Gastroesophageal sphincter (tissue), 4 donors: ENCODE results near the gene KNDC1. TPM values are rescaled to one million over a fixed set of nuclear protein-coding genes. Genes with fewer than 3 reads are reported as not detected.

ENCODE experiments used
- ATAC-seq: fragments of 150-250 bp; one replicate; pipeline ENCODE4 v1.9.1; 2016; ENCODE audit warnings: mild to moderate bottlenecking, moderate library complexity
- H3K27ac ChIP-seq, 4 donors: fragments of 200-600 bp; sonication (generic) in 3 of 4; 1 replicate in 3 of 4; 2 replicates in 1 of 4; pipeline ENCODE4 v1.5.1; 2016 to 2019
- H3K27me3 ChIP-seq: fragments of 200-600 bp; sonication (generic); one replicate; pipeline ENCODE4 v1.5.1; 2019
- H3K36me3 ChIP-seq, 2 donors: fragments of 200-600 bp; sonication (generic); one replicate each; pipeline ENCODE4 v1.5.1; 2019; ENCODE audit warnings: control low read depth in 1 of 2
- H3K4me1 ChIP-seq, 3 donors: fragments of 200-600 bp; sonication (generic); 1 replicate in 2 of 3; 2 replicates in 1 of 3; pipeline ENCODE4 v1.5.1; 2016 to 2019; ENCODE audit warnings: control low read depth in 2 of 3
- H3K4me3 ChIP-seq, 2 donors: fragments of 200-600 bp; sonication (generic); one replicate each; pipeline ENCODE4 v1.5.1; 2019; ENCODE audit warnings: mild to moderate bottlenecking in 1 of 2, moderate library complexity in 1 of 2
- H3K9me3 ChIP-seq, 3 donors: fragments of 200-600 bp; sonication (generic); one replicate each; pipeline ENCODE4 v1.5.1; 2017 to 2019; ENCODE audit warnings: control low read depth in 2 of 3
- EP300 ChIP-seq: sonication (generic); formaldehyde crosslinking; IDR thresholded peaks from one replicate; pipeline ENCODE4 v1.6.1; 2017; ENCODE audit warnings: antibody characterized with exemption, mild to moderate bottlenecking
- POLR2A ChIP-seq, 2 donors: fragments of 450-650 bp; IDR thresholded peaks; one replicate each; pipeline ENCODE4 v1.6.1; 2017; ENCODE audit warnings: antibody characterized with exemption in 2 of 2, mild to moderate bottlenecking in 2 of 2, moderate library complexity in 1 of 2
- POLR2AphosphoS5 ChIP-seq: sonication (generic); formaldehyde crosslinking; IDR thresholded peaks from one replicate; pipeline ENCODE4 v1.6.1; 2017; ENCODE audit warnings: antibody characterized with exemption
- WGBS, 2 donors: methylation state at CpG; one replicate each; pipeline ENCODE4 v1.1.5; 2018; ENCODE audit warnings: low coverage in 1 of 2; 5-methylcytosine and 5-hydroxymethylcytosine counted together
- total RNA-seq, 4 donors: library from RNA; depleted of rRNA; stranded (reverse); fragments of >200 nt; gene quantifications; one replicate each; pipeline ENCODE4 v1.1.0, GENCODE V29; 2016
- TF ChIP-seq, protein P1 (sequence below), 4 experiments: fragments of 200-600 bp in 2 of 4; fragments of 450-650 bp in 2 of 4; sonication (generic) in 1 of 4; IDR thresholded peaks; one replicate each; pipeline ENCODE4 v1.5.1; 2017 to 2019; ENCODE audit warnings: antibody characterized with exemption in 4 of 4, mild to moderate bottlenecking in 2 of 4, moderate library complexity in 2 of 4

The KNDC1 gene
- total RNA-seq, 4 donors from 2014 or later, result 0.62 to 3.4 (median 0.98) TPM

DNA sequence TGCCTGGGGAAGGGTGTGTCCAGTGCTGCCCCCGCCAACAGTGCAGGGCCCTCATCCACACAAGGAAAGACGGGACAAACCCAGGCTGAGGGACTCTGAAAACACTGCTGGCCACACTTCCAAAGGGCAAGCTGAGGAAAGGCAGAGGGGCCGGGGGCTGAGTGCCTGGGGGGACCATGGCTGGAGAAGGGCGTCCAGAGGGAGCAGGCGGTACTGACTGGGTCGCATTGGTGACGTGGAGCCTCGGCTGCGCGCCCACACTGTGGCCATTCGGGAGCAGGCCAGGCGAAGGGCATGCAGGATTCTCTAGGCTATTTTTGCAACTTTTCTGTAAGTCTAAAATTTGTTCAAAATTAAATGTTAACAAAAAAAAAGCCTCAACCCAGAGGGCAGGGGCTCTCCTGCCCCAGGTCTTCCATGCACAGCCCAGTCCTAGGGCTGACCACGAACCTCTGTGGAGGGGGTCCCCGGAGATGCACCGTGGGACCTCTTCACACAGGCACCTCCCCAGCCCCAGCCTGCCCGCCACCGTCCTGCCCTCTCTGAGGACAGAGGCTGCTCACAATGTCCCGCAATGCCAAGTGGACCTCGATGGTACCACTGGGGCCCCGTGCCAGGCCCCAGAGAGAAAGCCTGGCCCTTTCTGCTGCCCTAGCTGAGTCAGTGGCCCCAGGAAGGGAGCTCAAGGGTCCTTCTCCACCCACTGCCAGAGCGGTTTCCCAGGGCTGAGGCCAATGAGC is 106.2 kb downstream of the KNDC1 start:
- WGBS, 2 donors, result 84 to 87% methylated on average over 6 to 14 of the region's 21 CpGs
- H3K9me3 ChIP-seq, result no peaks in the 10 kb centered on the region
- H3K27me3 ChIP-seq, result no peaks in the 10 kb centered on the region
- H3K4me3 ChIP-seq, result no peak overlapping the region
- no peak for ATAC-seq
- TF ChIP-seq EP300 (no peak), POLR2AphosphoS5 (no peak), POLR2A (IDR thresholded peaks at IDR 0.05) (no peak)
- TF ChIP-seq, protein P1, sequence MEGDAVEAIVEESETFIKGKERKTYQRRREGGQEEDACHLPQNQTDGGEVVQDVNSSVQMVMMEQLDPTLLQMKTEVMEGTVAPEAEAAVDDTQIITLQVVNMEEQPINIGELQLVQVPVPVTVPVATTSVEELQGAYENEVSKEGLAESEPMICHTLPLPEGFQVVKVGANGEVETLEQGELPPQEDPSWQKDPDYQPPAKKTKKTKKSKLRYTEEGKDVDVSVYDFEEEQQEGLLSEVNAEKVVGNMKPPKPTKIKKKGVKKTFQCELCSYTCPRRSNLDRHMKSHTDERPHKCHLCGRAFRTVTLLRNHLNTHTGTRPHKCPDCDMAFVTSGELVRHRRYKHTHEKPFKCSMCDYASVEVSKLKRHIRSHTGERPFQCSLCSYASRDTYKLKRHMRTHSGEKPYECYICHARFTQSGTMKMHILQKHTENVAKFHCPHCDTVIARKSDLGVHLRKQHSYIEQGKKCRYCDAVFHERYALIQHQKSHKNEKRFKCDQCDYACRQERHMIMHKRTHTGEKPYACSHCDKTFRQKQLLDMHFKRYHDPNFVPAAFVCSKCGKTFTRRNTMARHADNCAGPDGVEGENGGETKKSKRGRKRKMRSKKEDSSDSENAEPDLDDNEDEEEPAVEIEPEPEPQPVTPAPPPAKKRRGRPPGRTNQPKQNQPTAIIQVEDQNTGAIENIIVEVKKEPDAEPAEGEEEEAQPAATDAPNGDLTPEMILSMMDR (IDR thresholded peaks at IDR 0.05), result no peak
- H3K36me3 ChIP-seq, result peaks cover 0 to 30% of the 10 kb centered on the region in 2 donors
- H3K4me1 ChIP-seq, result peaks cover 0 to 12% (median 0%) of the 10 kb centered on the region in 3 donors
- no peak overlapping the region for H3K27ac ChIP-seq

GRCh38 chr10:133267293-133267692 is 107.3 kb downstream of the KNDC1 start:
- Histone ChIP-seq H3K9me3 (no peaks in the 10 kb centered on the region), H3K4me1 (peaks cover 0 to 7% (median 0%) of the 10 kb centered on the region in 3 donors), H3K4me3 (no peak overlapping the region), H3K36me3 (peaks cover 0 to 37% of the 10 kb centered on the region in 2 donors), H3K27me3 (no peaks in the 10 kb centered on the region), H3K27ac (no peak overlapping the region)
- WGBS, 2 donors, result no CpG with 5 or more reads among the region's 14 CpGs
- TF ChIP-seq, protein P1 (IDR thresholded peaks at IDR 0.05), result no peak
- TF ChIP-seq POLR2AphosphoS5, result no peak
- no peak for TF ChIP-seq POLR2A (IDR thresholded peaks at IDR 0.05)
- no peak for TF ChIP-seq EP300
- no peak for ATAC-seq

- Histone ChIP-seq H3K4me3 (no peak overlapping the region), H3K27me3 (no peaks in the 10 kb centered on the region), H3K36me3 (peaks cover 0 to 37% of the 10 kb centered on the region in 2 donors), H3K9me3 (no peaks in the 10 kb centered on the region), H3K4me1 (peaks cover 0 to 2% (median 0%) of the 10 kb centered on the region in 3 donors), H3K27ac (no peak overlapping the region)
- WGBS, 2 donors, result no CpG with 5 or more reads among the region's 22 CpGs
- TF ChIP-seq POLR2A (IDR thresholded peaks at IDR 0.05) (no peak), POLR2AphosphoS5 (no peak), EP300 (no peak)
- TF ChIP-seq, protein P1 (IDR thresholded peaks at IDR 0.05), result no peak
- ATAC-seq, result no peak
Measured at GRCh38 chr10:133267829-133268228, 107.8 kb downstream of the KNDC1 start.

- Histone ChIP-seq H3K4me3 (no peak overlapping the region), H3K27ac (no peak overlapping the region), H3K36me3 (peaks cover 0 to 37% of the 10 kb centered on the region in 2 donors), H3K9me3 (no peaks in the 10 kb centered on the region), H3K4me1 (no peaks in the 10 kb centered on the region), H3K27me3 (no peaks in the 10 kb centered on the region)
- ATAC-seq, result no peak
- TF ChIP-seq POLR2AphosphoS5 (no peak), POLR2A (IDR thresholded peaks at IDR 0.05) (no peak), EP300 (no peak)
- TF ChIP-seq, protein P1 (IDR thresholded peaks at IDR 0.05), result no peak
- WGBS, 2 donors, result no CpG with 5 or more reads among the region's 22 CpGs
Measured at GRCh38 chr10:133268532-133268931, 108.5 kb downstream of the KNDC1 start.

GRCh38 chr10:133269367-133269766 is 109.3 kb downstream of the KNDC1 start:
- WGBS, 2 donors, result no CpG with 5 or more reads among the region's 26 CpGs
- no peak for TF ChIP-seq POLR2AphosphoS5
- TF ChIP-seq POLR2A (IDR thresholded peaks at IDR 0.05), result no peak
- TF ChIP-seq, protein P1 (IDR thresholded peaks at IDR 0.05), result no peak
- TF ChIP-seq EP300, result no peak
- Histone ChIP-seq H3K36me3 (peaks cover 0 to 37% of the 10 kb centered on the region in 2 donors), H3K4me1 (no peaks in the 10 kb centered on the region), H3K27me3 (no peaks in the 10 kb centered on the region), H3K27ac (no peak overlapping the region), H3K9me3 (no peaks in the 10 kb centered on the region), H3K4me3 (no peak overlapping the region)
- ATAC-seq, result no peak
